ENCODE data around the gene DLG2.

GRCh38 chr11:83448686-83449085, 2178.5 kb downstream of the DLG2 start:
- no peak for TF ChIP-seq MAX (IDR thresholded peaks at IDR 0.05)
- no peak for TF ChIP-seq RAD21 (IDR thresholded peaks at IDR 0.05 in 1 of 2, conservative IDR thresholded peaks at IDR 0.05 in 1 of 2; ENCODE audit: low read depth in 2 of 2, low read length in 2 of 2)
- no peak for TF ChIP-seq POLR2A (IDR thresholded peaks at IDR 0.05; ENCODE audit: control extremely low read depth in 1 of 2, low read depth in 2 of 2, low read length in 2 of 2)
- TF ChIP-seq SP1 (IDR thresholded peaks at IDR 0.05; ENCODE audit: low read depth, low read length): no peak
- TF ChIP-seq CTCF (IDR thresholded peaks at IDR 0.05; ENCODE audit: control extremely low read depth in 1 of 3, insufficient read depth in 1 of 3, low read depth in 1 of 3, low read length in 3 of 3): no peak
- TF ChIP-seq ZNF274 (IDR thresholded peaks at IDR 0.05; ENCODE audit: borderline replicate concordance, extremely low read depth, low read length): no peak
- no peak for TF ChIP-seq KDM5A (IDR thresholded peaks at IDR 0.05; ENCODE audit: low read length)
- TF ChIP-seq TAF1 (IDR thresholded peaks at IDR 0.05; ENCODE audit: low read depth, low read length): no peak
- no peak for TF ChIP-seq BACH1 (IDR thresholded peaks at IDR 0.05; ENCODE audit: low read length)
- TF ChIP-seq TCF12 (IDR thresholded peaks at IDR 0.05; ENCODE audit: low read depth, low read length): no peak
- TF ChIP-seq CBX5 (IDR thresholded peaks at IDR 0.05; ENCODE audit: low read depth, low read length): no peak
- TF ChIP-seq EZH2 (IDR thresholded peaks at IDR 0.05; ENCODE audit: low read depth, low read length, severe bottlenecking): no peak
- TF ChIP-seq POLR2AphosphoS5 (IDR thresholded peaks at IDR 0.05; ENCODE audit: low read depth, low read length): no peak
- TF ChIP-seq CEBPB (IDR thresholded peaks at IDR 0.05; ENCODE audit: low read depth, low read length): no peak
